GM15510 (cell line): ENCODE results near the gene BCL2A1.

Experiments
- POLR2A ChIP-seq: IDR thresholded peaks from 3 replicates; pipeline ENCODE4 v1.6.1; 2011; ENCODE audit warnings: borderline replicate concordance; ENCODE audit not compliant: insufficient read length; ENCODE audit errors: extremely low read depth

Gene BCL2A1

DNA sequence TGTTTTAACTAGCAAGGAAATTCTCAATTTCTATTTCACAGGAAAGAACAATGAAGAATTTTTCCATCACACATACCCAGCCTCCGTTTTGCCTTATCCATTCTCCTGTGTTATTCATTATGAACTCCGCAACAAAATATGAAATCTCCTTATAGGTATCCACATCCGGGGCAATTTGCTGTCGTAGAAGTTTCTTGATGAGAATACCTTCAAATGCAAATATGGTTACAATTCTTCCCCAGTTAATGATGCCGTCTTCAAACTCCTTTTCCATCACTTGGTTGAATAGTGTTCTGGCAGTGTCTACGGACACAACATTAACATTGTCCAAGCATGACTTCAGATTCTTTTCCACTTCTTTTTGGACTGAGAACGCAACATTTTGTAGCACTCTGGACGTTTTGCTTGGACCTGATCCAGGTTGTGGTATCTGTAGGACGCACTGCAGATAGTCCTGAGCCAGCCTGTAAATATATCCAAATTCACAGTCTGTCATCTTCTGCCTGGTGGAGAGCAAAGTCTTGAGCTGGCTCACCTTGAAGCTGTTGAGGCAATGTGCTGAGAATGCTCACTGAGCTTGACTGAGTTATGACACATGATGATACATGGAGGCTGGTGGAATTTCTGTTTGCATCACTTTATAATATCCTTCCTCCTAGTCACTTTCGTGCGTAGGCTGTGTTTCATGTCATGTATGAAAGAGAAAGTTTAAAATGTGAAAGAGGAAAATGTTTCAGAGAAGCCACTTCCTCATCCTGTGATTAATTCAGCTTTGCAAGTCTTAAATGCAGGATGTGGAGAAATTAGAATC is at the start of gene BCL2A1:
Gene BCL2A1, minus strand, starts transcription at position 573 of the 811 bp plus-strand sequence. Its CDS starts 77 bp downstream, at position 496.
- TF ChIP-seq POLR2A: peak; percentile 85

DNA sequence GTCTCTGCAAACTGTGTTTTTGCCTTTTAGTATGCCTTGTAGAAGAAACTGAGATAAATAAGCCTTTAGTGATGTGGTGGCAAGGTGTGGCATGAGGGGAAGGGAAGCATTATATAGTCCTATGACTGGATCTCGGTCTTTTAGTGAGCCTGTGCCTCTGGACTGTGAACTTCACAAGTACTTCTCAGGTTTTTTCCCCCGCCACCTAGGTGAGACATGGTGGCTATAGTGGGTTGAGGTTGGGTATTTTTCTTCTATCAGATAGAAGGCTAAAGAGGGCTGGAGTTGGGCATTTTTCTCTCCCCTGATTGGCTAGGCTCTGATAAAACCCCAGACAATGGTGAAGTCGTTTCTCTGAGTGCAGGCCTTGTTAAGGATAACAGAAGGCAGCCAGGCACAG is 49.7 kb upstream of the BCL2A1 start:
- TF ChIP-seq POLR2A: no peak

DNA sequence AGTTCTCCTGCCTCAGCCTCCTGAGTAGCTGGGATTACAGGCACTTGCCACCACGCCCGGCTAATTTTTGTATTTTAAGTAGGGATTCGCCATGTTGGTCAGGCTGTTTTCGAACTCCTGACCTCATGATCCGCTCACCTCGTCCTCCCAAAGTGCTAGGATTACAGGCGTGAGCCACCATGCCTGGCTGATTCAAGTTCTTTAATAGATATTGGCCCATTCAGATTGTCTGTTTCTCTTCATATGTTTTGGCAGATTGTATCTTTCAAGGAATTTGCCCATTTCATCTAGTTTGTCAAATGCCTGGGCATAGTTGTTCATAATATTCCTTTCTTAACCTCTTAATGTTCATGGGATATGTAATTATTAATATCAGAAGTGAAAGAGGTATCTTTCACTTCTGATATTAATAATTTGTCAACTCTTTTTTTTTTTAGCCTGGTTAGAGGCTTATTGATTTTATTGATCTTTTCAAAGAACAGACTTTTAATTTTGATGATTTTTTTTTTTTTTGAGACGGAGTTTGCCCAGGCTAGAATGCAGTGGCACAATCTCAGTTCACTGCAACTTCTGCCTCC is 48.3 kb upstream of the BCL2A1 start:
- no peak for TF ChIP-seq POLR2A

DNA sequence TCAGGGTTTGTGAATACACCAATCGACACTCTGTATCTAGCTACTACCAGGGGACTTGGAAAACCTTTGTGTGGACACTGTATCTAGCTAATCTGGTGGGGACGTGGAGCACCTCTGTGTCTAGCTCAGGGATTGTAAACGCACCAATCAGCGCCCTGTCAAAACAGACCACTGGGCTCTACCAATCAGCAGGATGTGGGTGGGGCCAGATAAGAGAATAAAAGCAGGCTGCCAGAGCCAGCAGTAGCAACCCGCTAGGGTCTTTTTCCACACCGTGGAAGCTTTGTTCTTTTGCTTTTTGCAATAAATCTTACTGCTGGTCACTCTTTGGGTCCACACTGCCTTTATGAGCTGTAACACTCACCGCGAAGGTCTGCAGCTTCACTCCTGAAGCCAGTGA is 46.1 kb upstream of the BCL2A1 start:
- TF ChIP-seq POLR2A: peak; percentile 14

DNA sequence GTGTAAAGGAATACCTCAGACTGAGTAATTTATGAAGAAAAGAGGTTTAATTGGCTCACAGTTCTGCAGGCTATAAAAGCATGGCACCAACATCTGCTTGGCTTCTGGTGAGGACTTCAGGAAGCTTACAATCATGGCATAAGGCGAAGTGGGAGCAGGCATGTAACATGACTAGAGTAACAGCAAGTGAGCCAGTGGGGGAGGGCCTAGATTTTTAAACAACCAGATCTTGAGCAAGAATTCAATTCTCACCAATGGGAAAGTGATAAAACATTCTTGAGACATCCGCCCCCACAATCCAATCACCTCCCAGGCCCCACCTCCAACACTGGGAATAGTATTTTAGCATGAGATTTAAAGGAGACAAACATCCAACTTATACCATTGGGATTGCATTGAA is 44.2 kb upstream of the BCL2A1 start:
- TF ChIP-seq POLR2A: no peak

DNA sequence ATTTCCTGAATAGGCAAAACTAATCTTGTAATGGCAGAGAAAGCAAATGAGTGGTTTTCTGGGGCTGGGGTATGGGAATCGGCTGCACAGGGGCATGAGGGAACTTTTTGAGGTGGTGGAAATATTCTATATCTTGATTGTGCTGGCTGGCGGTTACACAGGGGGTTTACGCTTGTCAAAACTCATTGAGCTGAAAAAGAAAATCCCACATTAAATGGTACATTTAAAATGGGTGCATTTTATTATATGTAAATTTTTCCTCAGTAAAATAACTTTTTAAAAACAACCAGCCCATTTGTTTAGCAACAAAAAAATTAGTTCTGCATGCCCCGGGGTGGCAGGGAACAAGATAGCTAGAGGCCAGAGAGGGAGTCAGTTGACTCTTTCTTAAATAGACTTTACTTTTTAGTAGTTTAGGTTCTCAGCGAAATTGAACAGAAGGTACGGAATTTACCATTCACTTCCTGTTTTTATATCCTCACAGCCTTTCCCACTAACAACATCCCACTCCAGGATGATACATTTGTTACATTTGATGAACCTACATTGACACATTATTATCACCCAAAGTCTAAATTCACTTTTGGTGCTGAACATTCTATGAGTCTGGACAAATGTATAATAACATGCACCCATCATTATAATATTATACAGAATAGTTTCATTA is 41.2 kb upstream of the BCL2A1 start:
- TF ChIP-seq POLR2A: no peak

DNA sequence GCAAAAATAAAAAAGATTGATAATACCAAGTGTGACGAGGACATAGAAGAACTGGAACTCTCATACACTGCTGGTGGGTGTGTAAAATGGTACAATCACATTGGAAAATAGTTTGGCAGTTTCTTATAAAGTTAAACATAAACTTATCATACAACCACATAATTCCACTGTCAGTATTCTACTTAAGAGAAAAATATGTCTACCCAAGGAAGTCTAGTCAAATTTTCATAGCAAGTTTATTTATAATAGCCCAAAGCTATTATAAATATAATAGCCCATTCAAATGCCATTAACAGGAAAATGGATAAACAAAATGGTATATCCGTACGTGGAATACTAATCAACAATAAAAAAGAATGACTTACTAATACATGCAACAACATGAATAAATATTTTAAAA is 40.6 kb upstream of the BCL2A1 start:
- TF ChIP-seq POLR2A: no peak

DNA sequence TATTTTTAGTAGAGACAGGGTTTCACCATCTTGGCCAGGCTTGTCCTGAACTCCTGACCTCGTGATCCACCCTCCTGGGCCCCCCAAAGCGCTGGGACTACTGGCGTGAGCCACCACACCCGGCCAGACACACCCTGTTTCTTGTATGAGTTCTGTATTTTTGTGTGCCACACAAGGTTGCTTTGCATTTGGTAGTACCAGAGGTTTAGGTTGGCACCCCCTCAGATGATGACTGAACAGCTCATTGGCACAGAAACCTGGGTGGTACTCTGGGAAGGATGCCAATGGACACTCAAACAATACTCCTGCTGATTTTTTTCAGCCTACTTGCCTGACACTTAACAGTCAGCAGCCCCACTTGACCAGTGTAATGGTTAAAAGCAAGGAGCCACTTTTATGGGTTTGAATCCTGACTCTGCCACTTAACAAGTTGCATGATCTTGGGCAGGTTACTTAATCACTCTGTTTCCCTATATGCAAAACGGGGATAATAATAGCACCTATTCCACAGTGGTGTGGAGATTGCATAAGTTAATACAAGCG is 39.2 kb upstream of the BCL2A1 start:
- no peak for TF ChIP-seq POLR2A

DNA sequence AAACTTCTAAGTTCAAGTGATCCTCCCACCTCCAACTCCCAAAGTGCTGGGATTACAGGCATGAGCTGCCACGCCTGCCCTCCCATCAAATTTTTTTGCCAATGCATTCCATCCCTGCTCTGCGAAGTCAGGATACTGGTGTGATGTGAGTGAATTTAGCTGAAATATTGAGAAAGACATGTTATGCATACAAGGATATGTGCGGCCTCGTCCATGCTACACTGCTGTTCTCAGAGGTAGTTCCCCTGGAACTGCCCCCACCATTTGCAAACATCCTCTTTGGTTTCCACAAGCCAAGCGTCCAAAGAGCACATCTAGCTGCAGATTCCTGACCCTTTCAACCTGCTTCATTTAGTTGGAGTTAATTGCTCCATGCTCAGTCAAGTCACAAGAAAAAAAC is 36.5 kb upstream of the BCL2A1 start:
- TF ChIP-seq POLR2A: no peak

DNA sequence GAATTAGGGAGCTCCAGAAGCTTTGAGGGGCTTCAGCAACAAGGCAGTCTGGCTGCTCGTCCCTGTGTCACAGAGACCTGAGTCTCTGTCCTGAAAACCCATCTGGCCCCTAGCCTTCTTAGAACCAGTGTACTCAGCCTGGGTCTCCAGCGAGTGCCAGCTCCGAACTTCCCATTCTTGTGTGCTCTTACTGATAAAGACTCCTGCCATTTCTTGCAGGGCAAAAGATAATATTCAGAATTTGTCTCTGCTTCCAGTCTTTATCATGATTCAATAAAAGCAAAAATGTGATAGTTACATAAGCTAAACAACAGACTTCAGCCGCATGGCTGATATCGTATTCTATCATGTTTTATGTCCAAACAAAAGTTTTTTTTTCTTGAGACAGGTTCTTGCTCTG is 36.0 kb upstream of the BCL2A1 start:
- TF ChIP-seq POLR2A: no peak

DNA sequence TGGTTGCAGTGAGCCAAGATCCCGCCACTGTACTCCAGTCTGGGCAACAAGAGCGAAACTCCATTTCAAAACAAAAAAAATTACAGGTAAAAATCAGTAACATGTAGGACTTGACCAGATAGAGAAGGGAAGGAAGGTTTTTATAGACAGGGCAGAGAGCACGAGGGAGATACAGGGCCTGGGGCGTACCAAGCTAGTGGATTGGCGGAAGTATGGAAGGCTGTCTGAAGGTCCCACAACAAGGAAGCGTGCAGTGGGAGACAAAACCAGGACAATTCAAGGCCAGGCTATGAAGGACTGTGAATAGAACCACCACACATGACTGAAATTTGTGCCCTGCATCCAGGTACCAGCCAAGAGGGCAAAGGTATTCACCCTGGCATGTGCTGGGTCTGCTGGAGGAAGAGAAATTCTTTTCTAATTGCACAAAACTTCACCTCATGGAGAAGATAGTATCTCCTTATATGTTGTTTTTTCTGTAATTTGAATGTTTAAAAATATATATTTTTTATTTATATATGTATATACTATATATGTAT is 33.0 kb upstream of the BCL2A1 start:
- TF ChIP-seq POLR2A: no peak

DNA sequence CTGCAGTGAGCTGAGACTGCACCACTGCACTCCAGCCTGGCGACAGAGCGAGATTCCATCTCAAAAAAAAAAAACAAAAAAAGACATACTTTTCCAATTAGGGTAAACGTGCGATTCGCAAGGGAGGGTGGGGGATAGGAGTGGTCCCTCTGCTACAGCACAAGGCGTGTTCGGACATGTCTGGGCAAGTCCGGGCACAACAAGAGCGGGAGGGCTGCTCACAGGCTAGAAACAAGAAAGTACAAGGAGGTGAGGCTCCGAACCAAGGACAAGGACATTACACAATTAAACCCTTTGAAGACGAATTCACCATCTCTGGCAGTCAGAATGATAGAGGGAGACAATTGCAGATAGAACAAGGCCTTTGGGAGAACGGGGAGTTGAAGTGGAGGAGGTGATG is 32.2 kb upstream of the BCL2A1 start:
- no peak for TF ChIP-seq POLR2A

DNA sequence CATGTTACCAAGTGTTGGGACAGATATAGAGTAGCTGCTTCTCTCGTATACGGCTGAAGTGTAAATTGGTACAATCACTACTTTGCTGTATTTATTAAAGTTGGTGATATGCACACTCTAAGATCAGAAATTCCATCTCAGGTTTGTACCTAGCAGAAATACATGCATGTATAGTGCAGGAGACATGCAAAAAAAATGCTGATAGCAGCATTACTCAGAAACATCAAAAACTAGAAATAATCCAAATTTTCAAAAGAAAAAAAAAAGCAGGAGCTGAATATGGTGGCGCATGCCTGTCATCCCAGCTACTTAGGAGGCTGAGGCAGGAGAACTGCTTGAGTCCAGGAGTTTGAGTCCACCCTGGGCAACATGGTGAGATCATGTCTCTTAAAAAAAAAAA is 31.3 kb upstream of the BCL2A1 start:
- TF ChIP-seq POLR2A: no peak

DNA sequence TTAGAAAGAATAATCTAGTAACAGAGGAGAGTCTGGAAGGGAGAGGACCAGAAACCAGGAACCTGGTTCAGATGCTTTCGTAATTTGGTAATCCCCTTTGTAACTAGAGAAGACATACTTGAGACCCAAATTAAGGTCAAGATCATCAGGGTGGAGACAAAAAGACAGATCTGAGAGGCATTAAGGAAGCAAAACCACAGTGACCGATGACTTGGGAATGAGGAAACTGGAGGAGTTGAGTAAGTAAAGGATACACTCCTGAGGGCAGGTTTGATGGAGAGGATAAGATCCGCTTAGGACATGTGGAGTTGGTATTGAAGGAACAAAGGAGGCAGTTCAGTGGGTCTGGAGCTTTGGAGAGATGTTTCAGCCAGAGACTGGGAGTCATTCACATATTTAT is 23.6 kb upstream of the BCL2A1 start:
- TF ChIP-seq POLR2A: no peak

DNA sequence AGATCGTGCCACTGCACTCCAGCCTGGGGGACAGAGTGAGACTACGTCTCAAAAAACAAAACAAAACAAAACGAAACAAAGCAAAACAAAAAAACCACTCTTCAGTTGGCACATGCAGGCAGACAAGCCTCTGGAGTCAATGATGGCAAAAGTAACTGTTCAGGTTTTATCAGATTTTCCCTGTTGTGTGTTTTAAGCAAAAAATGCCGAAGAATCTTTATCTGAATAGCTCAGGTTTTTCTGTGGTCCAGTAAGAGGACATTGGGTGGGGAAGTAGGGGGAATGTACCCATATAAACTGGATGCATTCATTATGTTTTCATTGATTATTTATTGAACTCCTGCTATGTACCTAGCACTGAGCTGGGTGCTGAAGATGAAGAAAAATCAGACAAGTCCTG is 20.8 kb upstream of the BCL2A1 start:
- no peak for TF ChIP-seq POLR2A

DNA sequence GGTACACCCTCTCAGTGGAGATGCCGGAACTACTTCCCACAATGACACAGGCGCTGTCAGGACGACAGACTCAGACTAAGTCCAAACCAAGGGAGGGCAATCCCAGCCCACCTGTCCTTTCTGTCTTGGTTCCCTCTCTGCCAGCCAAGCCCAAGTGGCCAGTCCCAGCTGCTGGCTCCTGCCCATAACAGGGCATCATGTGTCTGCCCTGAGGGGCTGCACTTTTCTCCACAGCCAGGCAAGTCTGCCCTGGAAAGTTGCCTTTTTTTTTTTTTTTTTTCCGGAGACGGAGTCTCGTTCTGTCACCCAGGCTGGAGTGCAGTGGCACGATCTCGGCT is 20.0 kb upstream of the BCL2A1 start:
- TF ChIP-seq POLR2A: no peak

DNA sequence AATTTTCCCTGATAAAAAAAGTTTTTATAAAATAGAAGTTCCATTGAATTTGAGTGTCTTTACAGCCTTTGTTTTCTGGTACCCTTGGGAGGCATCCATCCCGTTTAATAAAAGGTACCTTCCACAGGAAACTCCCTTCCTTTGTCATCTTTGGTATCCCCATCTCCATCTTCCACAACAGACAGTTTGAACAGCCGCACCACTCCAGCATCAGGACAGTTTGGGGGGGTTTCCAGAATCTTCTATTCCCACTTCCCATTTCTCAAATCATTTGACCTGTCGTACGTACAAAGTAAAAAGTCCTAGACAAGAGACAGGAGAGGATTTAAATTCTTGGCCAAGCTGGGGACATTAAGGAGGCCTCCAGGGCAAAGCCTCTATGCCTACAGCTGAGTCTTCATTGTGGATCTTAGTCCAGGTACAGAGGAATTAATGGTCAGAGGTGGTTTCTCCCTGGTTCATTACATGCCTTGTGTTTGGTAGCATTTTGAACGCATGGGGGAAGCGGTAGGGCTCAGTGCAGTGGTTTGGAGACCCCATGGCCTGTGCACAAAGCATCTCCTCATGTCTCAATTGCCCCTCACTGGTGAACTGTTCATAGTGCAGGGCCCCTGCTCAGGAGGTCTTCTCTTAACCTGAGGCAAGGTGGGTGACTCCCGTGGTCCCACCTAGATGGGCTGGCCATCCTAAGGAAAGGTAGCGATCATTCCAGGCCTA is 19.4 kb upstream of the BCL2A1 start:
- TF ChIP-seq POLR2A: no peak
